Measurements from ENCODE around the gene GRIK3. TPM values are rescaled to one million over a fixed set of nuclear protein-coding genes. Genes with fewer than 3 reads are reported as not detected.

GRIK3 gene
- total RNA-seq, 2 experiments from 2014 or later: not detected

- CTCF ChIA-PET: no interaction called here
- Mint-ChIP-seq H3K9me3 (ENCODE audit: low read depth) (no peaks in the 10 kb centered on the region), H3K27me3 (peaks cover 15% of the 10 kb centered on the region), H3K4me3 (no peak overlapping the region), H3K27ac (no peak overlapping the region), H3K4me1 (no peaks in the 10 kb centered on the region), H3K36me3 (no peaks in the 10 kb centered on the region)
- ATAC-seq (no peak), DNase-seq (no peak)
Measured at GRCh38 chr1:37064039-37064438, 29.7 kb upstream of the GRIK3 start.

GRCh38 chr1:37059346-37059745 lies 25.0 kb upstream of the GRIK3 start:
- Mint-ChIP-seq H3K27me3 (peaks cover 2% of the 10 kb centered on the region), H3K36me3 (no peaks in the 10 kb centered on the region), H3K27ac (no peak overlapping the region), H3K4me3 (no peak overlapping the region), H3K4me1 (no peaks in the 10 kb centered on the region), H3K9me3 (ENCODE audit: low read depth) (no peaks in the 10 kb centered on the region)
- DNase-seq (no peak), ATAC-seq (no peak)
- CTCF ChIA-PET: no interaction called here

- no peak overlapping the region for H3K27ac Mint-ChIP-seq
- H3K4me1 Mint-ChIP-seq: no peaks in the 10 kb centered on the region
- ATAC-seq (no peak), DNase-seq (no peak)
- no peaks in the 10 kb centered on the region for H3K36me3 Mint-ChIP-seq
- CTCF ChIA-PET: no interaction called here
- no peak overlapping the region for H3K4me3 Mint-ChIP-seq
- peaks cover 2% of the 10 kb centered on the region for H3K27me3 Mint-ChIP-seq
- H3K9me3 Mint-ChIP-seq (ENCODE audit: low read depth): no peaks in the 10 kb centered on the region
Measured at GRCh38 chr1:37058424-37058988, 24.2 kb upstream of the GRIK3 start.

- Mint-ChIP-seq H3K27ac (no peak overlapping the region), H3K9me3 (ENCODE audit: low read depth) (no peaks in the 10 kb centered on the region), H3K4me1 (no peaks in the 10 kb centered on the region), H3K4me3 (no peak overlapping the region), H3K36me3 (no peaks in the 10 kb centered on the region), H3K27me3 (peaks cover 2% of the 10 kb centered on the region)
- CTCF ChIA-PET: no interaction called here
- ATAC-seq (no peak), DNase-seq (no peak)
Measured at GRCh38 chr1:37056325-37056724, 22.0 kb upstream of the GRIK3 start.

DNA sequence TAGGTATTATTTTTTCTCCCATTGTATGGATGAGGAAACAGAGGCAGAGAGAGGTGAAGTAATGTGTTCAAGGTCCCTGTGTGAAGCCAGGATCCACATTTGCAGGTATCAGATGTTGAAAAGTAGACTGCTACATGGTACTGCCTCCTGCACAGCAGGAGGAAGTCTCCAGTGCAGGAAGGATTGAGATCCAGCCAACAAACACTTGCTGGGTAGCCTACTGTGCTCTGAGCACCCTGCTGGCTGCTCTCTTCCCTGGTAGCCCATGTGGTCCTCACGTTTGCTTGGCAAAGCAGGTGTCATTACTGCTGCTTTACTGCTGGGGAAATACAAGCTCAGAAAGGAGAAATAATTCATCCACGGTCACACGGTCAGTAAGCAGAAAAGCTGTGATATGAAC lies 21.3 kb upstream of the GRIK3 start:
- Mint-ChIP-seq H3K4me1 (no peaks in the 10 kb centered on the region), H3K36me3 (no peaks in the 10 kb centered on the region), H3K27ac (no peak overlapping the region), H3K4me3 (no peak overlapping the region), H3K9me3 (ENCODE audit: low read depth) (no peaks in the 10 kb centered on the region), H3K27me3 (peaks cover 2% of the 10 kb centered on the region)
- ATAC-seq (no peak), DNase-seq (no peak)
- CTCF ChIA-PET: no interaction called here

DNA sequence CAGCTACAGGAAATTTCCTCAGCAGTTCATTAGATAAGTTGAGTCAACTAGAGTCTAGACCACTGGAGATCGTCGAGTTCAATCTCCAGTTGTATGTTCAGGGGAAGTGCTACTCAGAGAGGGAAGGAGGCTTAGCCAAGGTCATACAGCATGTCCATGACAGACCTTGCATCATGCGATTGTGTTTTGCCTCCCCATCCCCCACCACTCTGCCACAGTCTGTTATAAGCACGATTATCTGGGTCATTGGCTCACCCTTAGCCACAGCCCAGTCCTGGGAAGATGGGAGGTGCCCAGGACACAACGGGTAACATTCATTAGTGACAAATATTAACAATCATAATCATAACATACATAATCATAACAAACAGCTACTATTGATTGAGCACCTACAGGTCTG lies 18.9 kb upstream of the GRIK3 start:
- no peaks in the 10 kb centered on the region for H3K9me3 Mint-ChIP-seq (ENCODE audit: low read depth)
- H3K4me1 Mint-ChIP-seq: no peaks in the 10 kb centered on the region
- no peaks in the 10 kb centered on the region for H3K36me3 Mint-ChIP-seq
- no peak overlapping the region for H3K27ac Mint-ChIP-seq
- CTCF ChIA-PET: no interaction called here
- ATAC-seq (no peak), DNase-seq (no peak)
- H3K4me3 Mint-ChIP-seq: no peak overlapping the region
- no peaks in the 10 kb centered on the region for H3K27me3 Mint-ChIP-seq

DNA sequence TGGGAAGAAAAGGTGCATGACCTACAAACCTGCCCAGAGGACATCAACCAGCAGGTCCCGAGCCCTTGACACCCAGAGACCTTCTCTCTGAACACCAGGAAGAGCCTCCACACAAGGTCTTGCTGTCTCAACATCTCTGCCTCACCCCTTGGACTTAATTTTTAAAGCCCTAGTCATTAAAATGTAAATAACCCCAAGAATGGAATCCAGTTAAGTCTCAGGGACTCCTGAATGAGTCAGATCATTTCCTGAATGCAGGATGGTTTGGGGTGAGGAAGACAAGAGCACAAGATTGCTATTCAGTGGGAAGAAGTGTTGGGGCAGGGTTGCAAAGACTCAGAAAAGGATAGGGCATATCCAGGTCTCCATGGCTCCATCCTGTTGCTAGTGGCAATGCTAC lies 17.8 kb upstream of the GRIK3 start:
- ATAC-seq: no peak
- no peaks in the 10 kb centered on the region for H3K36me3 Mint-ChIP-seq
- no peaks in the 10 kb centered on the region for H3K4me1 Mint-ChIP-seq
- no peaks in the 10 kb centered on the region for H3K27me3 Mint-ChIP-seq
- no peak overlapping the region for H3K4me3 Mint-ChIP-seq
- H3K27ac Mint-ChIP-seq: no peak overlapping the region
- CTCF ChIA-PET: no interaction called here
- DNase-seq: no peak
- H3K9me3 Mint-ChIP-seq (ENCODE audit: low read depth): no peaks in the 10 kb centered on the region

GRCh38 chr1:37051346-37051745 lies 17.0 kb upstream of the GRIK3 start:
- Mint-ChIP-seq H3K36me3 (no peaks in the 10 kb centered on the region), H3K27me3 (no peaks in the 10 kb centered on the region), H3K27ac (no peak overlapping the region), H3K4me3 (no peak overlapping the region), H3K9me3 (ENCODE audit: low read depth) (no peaks in the 10 kb centered on the region), H3K4me1 (no peaks in the 10 kb centered on the region)
- no peak for ATAC-seq
- CTCF ChIA-PET: no interaction called here
- DNase-seq: no peak

DNA sequence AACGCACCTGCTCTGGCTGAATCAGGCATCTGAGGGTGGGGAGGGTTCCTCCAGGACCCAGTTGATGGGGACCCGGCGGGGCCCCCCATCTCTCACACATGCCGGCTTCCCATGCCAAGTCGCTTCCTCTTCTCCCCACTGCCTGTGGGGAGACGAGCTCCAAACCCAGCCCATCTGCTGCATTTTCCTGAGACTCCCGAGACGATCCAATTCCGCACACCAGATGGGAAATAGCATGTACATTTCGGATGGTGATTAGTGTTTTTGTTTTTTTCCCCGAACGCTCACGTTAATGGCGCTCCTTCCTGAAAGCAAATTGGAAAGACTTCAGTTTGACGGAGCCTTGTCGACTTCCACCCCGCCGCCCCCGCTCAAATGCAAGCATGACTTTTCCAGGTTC lies 13.2 kb upstream of the GRIK3 start:
- ATAC-seq: no peak
- Mint-ChIP-seq H3K27ac (no peak overlapping the region), H3K9me3 (ENCODE audit: low read depth) (no peaks in the 10 kb centered on the region), H3K36me3 (no peaks in the 10 kb centered on the region), H3K27me3 (no peaks in the 10 kb centered on the region), H3K4me3 (no peak overlapping the region), H3K4me1 (no peaks in the 10 kb centered on the region)
- DNase-seq: no peak
- CTCF ChIA-PET: no interaction called here

- no peaks in the 10 kb centered on the region for H3K4me1 Mint-ChIP-seq
- peaks cover 28% of the 10 kb centered on the region for H3K27me3 Mint-ChIP-seq
- ATAC-seq (no peak), DNase-seq (no peak)
- H3K36me3 Mint-ChIP-seq: no peaks in the 10 kb centered on the region
- no peak overlapping the region for H3K4me3 Mint-ChIP-seq
- no peak overlapping the region for H3K27ac Mint-ChIP-seq
- CTCF ChIA-PET: no interaction called here
- H3K9me3 Mint-ChIP-seq (ENCODE audit: low read depth): no peaks in the 10 kb centered on the region
Measured at GRCh38 chr1:37043101-37043500, 8.8 kb upstream of the GRIK3 start.

DNA sequence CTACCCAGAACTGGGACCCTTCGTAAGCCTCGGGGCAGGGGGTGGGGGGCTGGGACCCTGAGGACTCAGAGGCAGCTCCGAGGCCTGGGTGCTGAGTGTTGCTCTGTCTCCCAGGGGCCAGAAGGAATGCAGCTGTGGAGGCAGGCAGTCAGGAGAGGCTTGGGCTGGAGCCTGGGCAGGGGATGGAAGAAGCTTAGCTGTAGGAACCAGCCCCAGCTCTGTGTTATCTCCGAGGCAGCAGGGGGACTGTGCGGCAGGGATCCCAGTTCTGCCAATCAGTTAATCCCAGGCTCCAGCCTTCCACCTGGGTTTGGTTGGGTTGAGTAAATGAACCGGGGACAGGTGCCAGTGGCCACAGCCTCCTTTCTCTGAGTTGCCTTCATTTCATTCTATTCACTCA lies 8.2 kb upstream of the GRIK3 start:
- CTCF ChIA-PET: no interaction called here
- DNase-seq: no peak
- no peaks in the 10 kb centered on the region for H3K36me3 Mint-ChIP-seq
- H3K4me1 Mint-ChIP-seq: no peaks in the 10 kb centered on the region
- H3K27me3 Mint-ChIP-seq: peaks cover 34% of the 10 kb centered on the region
- ATAC-seq: no peak
- no peak overlapping the region for H3K4me3 Mint-ChIP-seq
- H3K9me3 Mint-ChIP-seq (ENCODE audit: low read depth): no peaks in the 10 kb centered on the region
- no peak overlapping the region for H3K27ac Mint-ChIP-seq

- Mint-ChIP-seq H3K9me3 (ENCODE audit: low read depth) (no peaks in the 10 kb centered on the region), H3K27ac (no peak overlapping the region), H3K4me1 (no peaks in the 10 kb centered on the region), H3K27me3 (peaks cover 42% of the 10 kb centered on the region), H3K4me3 (no peak overlapping the region), H3K36me3 (no peaks in the 10 kb centered on the region)
- no peak for DNase-seq
- ATAC-seq: no peak
- CTCF ChIA-PET: no interaction called here
Measured at GRCh38 chr1:37041483-37041882, 7.2 kb upstream of the GRIK3 start.

- no peak overlapping the region for H3K4me3 Mint-ChIP-seq
- no peak for DNase-seq
- H3K27ac Mint-ChIP-seq: no peak overlapping the region
- no peaks in the 10 kb centered on the region for H3K9me3 Mint-ChIP-seq (ENCODE audit: low read depth)
- H3K4me1 Mint-ChIP-seq: no peaks in the 10 kb centered on the region
- ATAC-seq: no peak
- no peaks in the 10 kb centered on the region for H3K36me3 Mint-ChIP-seq
- CTCF ChIA-PET: no interaction called here
- H3K27me3 Mint-ChIP-seq: peaks cover 49% of the 10 kb centered on the region
Measured at GRCh38 chr1:37040773-37041172, 6.5 kb upstream of the GRIK3 start.

DNA sequence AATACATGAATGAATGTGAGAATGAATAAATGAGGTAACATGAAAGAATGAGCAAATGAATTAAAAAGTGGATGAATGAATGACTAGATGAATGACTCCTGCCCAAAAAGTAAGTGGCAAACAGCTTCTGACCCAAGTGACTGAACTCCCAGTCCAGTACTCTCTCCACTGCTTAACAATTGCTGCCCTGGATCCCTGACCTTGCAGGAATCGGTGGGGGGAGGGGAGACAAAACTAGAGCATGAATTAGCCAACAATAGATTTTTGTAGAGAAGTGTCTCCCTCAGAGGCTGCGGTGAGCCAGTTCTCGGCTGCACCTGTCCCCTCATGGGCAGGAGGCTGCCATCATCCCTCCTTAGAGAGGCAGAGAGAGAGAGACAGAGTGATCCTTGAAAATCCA lies 5.9 kb upstream of the GRIK3 start:
- H3K36me3 Mint-ChIP-seq: no peaks in the 10 kb centered on the region
- no peaks in the 10 kb centered on the region for H3K4me1 Mint-ChIP-seq
- H3K27me3 Mint-ChIP-seq: peaks cover 54% of the 10 kb centered on the region

More for the DNA sequence above, 5.9 kb upstream of the GRIK3 start:
- DNase-seq (no peak), ATAC-seq (no peak)
- Mint-ChIP-seq H3K4me3 (no peak overlapping the region), H3K27ac (no peak overlapping the region), H3K9me3 (ENCODE audit: low read depth) (no peaks in the 10 kb centered on the region)
- CTCF ChIA-PET: no interaction called here

All from activated CD8-positive, alpha-beta memory T cell treated with anti-CD3 and anti-CD28 coated beads, Interleukin-2, amount 10 ng/mL, durations not matched to agents 7 days and 5 days (primary cell).